GM18907 (cell line): ENCODE data around the gene SEPTIN7.
"Not testable (repeated sequence)": the region's sequence is repeated elsewhere in the genome, so short reads cannot be mapped to it uniquely, and the experiment has no call there.

Experiments
- ATAC-seq: cut with Tn5 transposase; IDR thresholded peaks from one replicate; pipeline ENCODE4 v1.9.1; 2021; ENCODE audit warnings: mild to moderate bottlenecking, moderate library complexity; ENCODE audit not compliant: unreplicated experiment

Gene SEPTIN7

GRCh38 chr7:35800718-35801391 lies at the start of gene SEPTIN7:
TSS of gene SEPTIN7 (plus strand) at chr7:35801057. CDS start at chr7:35801210, 153 bp downstream.
- peak; percentile 88 for ATAC-seq

GRCh38 chr7:35752742-35753141 lies 48.1 kb upstream of the SEPTIN7 start:
- no peak for ATAC-seq

GRCh38 chr7:35753761-35754603 lies 46.9 kb upstream of the SEPTIN7 start:
- no peak for ATAC-seq

GRCh38 chr7:35754741-35755140 lies 46.1 kb upstream of the SEPTIN7 start:
- ATAC-seq = no peak

GRCh38 chr7:35755711-35756110 lies 45.1 kb upstream of the SEPTIN7 start:
- no peak for ATAC-seq

GRCh38 chr7:35756453-35756852 lies 44.4 kb upstream of the SEPTIN7 start:
- not testable (repeated sequence) for ATAC-seq

- ATAC-seq = no peak
Measured at GRCh38 chr7:35757574-35757973, 43.3 kb upstream of the SEPTIN7 start.

- ATAC-seq = no peak
Measured at GRCh38 chr7:35758421-35758820, 42.4 kb upstream of the SEPTIN7 start.

- ATAC-seq = no peak
Measured at GRCh38 chr7:35760143-35760745, 40.6 kb upstream of the SEPTIN7 start.

- no peak for ATAC-seq
Measured at GRCh38 chr7:35761871-35762677, 38.8 kb upstream of the SEPTIN7 start.

- no peak for ATAC-seq
Measured at GRCh38 chr7:35762781-35763180, 38.1 kb upstream of the SEPTIN7 start.

GRCh38 chr7:35768346-35768745 lies 32.5 kb upstream of the SEPTIN7 start:
- ATAC-seq = no peak

GRCh38 chr7:35771776-35772175 lies 29.1 kb upstream of the SEPTIN7 start:
- no peak for ATAC-seq

- ATAC-seq = no peak
Measured at GRCh38 chr7:35773994-35774393, 26.9 kb upstream of the SEPTIN7 start.

- no peak for ATAC-seq
Measured at GRCh38 chr7:35776686-35777085, 24.2 kb upstream of the SEPTIN7 start.

GRCh38 chr7:35777121-35777520 lies 23.7 kb upstream of the SEPTIN7 start:
- ATAC-seq = no peak

GRCh38 chr7:35780070-35780469 lies 20.8 kb upstream of the SEPTIN7 start:
- ATAC-seq = no peak

- ATAC-seq = no peak
Measured at GRCh38 chr7:35781200-35781701, 19.6 kb upstream of the SEPTIN7 start.

- ATAC-seq = no peak
Measured at GRCh38 chr7:35781767-35782515, 18.9 kb upstream of the SEPTIN7 start.

GRCh38 chr7:35784332-35784731 lies 16.5 kb upstream of the SEPTIN7 start:
- ATAC-seq = no peak
